Measurements from ENCODE around the gene FAM117B. TPM values are rescaled to one million over a fixed set of nuclear protein-coding genes. Genes with fewer than 3 reads are reported as not detected.

Gene FAM117B
- total and polyA plus RNA-seq, 2 of the 8 experiments (the other 6 are each of a cell fraction or from before 2014, with no cell fraction given): 3.9 to 22.6 TPM

DNA sequence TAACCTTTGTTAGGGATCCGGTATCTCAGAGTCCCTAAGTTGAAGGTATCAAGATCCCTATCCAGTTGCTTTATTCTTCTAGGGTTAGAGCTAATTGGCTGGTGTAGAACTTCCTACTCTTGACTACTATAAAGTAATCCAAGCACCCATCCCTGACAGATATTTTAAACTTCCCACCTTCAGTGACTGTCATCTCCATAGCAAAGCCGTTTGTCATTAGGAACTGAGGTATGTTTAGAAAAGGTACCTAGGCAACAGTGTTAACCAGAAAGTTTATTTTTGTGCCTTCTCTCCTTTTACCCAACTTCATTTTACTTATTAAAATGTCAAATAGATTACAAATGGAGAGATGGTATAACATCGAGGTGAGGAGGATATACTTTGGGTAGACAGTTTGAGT lies 4.5 kb downstream of the FAM117B start (continued):
- TF ChIP-seq CTCF (IDR thresholded peaks at IDR 0.05; ENCODE audit: control extremely low read depth in 1 of 3, insufficient read depth in 1 of 3, low read depth in 1 of 3, low read length in 3 of 3) (no peak), BACH1 (IDR thresholded peaks at IDR 0.05; ENCODE audit: low read length) (no peak)

Measured in H1 (cell line).